OCI-LY7 (cell line): ENCODE measurements around the gene PLA2G2F. TPM values are rescaled to one million over a fixed set of nuclear protein-coding genes. Genes with fewer than 3 reads are reported as not detected.

Experiments
- BruUV-seq: library from RNA; stranded (reverse); fragments of 400-500 nt; replicated peaks from 2 replicates; lab custom pipeline; 2021; lab: Mats Ljungman, UMichigan
- CTCF ChIA-PET: fragments of 300-600 bp; sonication (Branson Sonifier 250); formaldehyde crosslinking; loops from one replicate; lab custom pipeline; 2022; ENCODE audit warnings: antibody characterized with exemption; ENCODE audit not compliant: unreplicated experiment; lab: Charles Lee
- POLR2A ChIA-PET: fragments of 300-600 bp; sonication (Branson Sonifier 250); formaldehyde crosslinking; loops from one replicate; lab custom pipeline; 2022; ENCODE audit warnings: antibody characterized with exemption; lab: Charles Lee
- DNase-seq: peaks from one replicate; pipeline ENCODE4 v3.0.0-alpha.2; 2015; ENCODE audit warnings: low spot score
- H2AFZ ChIP-seq: fragments of 200-600 bp; sonication (generic), shearing (Covaris generic); 2 replicates; pipeline ENCODE4 v1.6.1; 2014; ENCODE audit warnings: mild to moderate bottlenecking, antibody characterized with exemption, low read length, moderate library complexity
- H3K27ac ChIP-seq: fragments of 200-600 bp; sonication (generic); 2 replicates; pipeline ENCODE4 v1.5.1; 2014; ENCODE audit warnings: mixed run types, low read depth, mild to moderate bottlenecking, moderate library complexity, low read length, inconsistent platforms; ENCODE audit not compliant: poor library complexity, severe bottlenecking
- H3K36me3 ChIP-seq: fragments of 200-600 bp; sonication (generic); 2 replicates; pipeline ENCODE4 v1.6.1; 2014; ENCODE audit warnings: mild to moderate bottlenecking, antibody characterized with exemption, low read length, moderate library complexity, mixed read lengths; ENCODE audit not compliant: insufficient read depth
- H3K4me1 ChIP-seq: fragments of 200-600 bp; sonication (generic); 2 replicates; pipeline ENCODE4 v1.5.1; 2014; ENCODE audit warnings: mild to moderate bottlenecking, low read length; ENCODE audit not compliant: insufficient read depth, poor library complexity, severe bottlenecking
- H3K4me2 ChIP-seq: fragments of 200-600 bp; sonication (generic); 2 replicates; pipeline ENCODE4 v1.6.1; 2014; ENCODE audit warnings: mild to moderate bottlenecking, low read length
- H3K4me3 ChIP-seq: fragments of 200-600 bp; sonication (generic); 2 replicates; pipeline ENCODE4 v1.5.1; 2014; ENCODE audit warnings: mild to moderate bottlenecking, low read depth, low read length; ENCODE audit not compliant: poor library complexity, severe bottlenecking
- H3K79me2 ChIP-seq: fragments of 200-600 bp; sonication (generic); 2 replicates; pipeline ENCODE4 v1.6.1; 2016; ENCODE audit warnings: low read depth, mild to moderate bottlenecking, low read length, moderate library complexity, mixed read lengths; ENCODE audit not compliant: insufficient read depth
- H3K9me2 ChIP-seq: fragments of 200-600 bp; sonication (generic); 2 replicates; pipeline ENCODE4 v1.6.1; 2016; ENCODE audit warnings: mild to moderate bottlenecking, low read length, mixed read lengths; ENCODE audit not compliant: insufficient read depth
- H3K9me3 ChIP-seq: fragments of 200-600 bp; sonication (generic); 2 replicates; pipeline ENCODE4 v1.6.1; 2014; ENCODE audit warnings: mild to moderate bottlenecking, mixed run types, low read length, mixed read lengths
- H4K20me1 ChIP-seq: fragments of 200-600 bp; sonication (generic); 2 replicates; pipeline ENCODE4 v1.6.1; 2014; ENCODE audit warnings: mild to moderate bottlenecking, antibody characterized with exemption, low read length, moderate library complexity, mixed read lengths; ENCODE audit not compliant: insufficient read depth
- CTCF ChIP-seq: fragments of 200-600 bp; sonication (generic); conservative IDR thresholded peaks from 2 replicates; pipeline ENCODE4 v1.5.1; 2014; ENCODE audit warnings: mild to moderate bottlenecking, antibody characterized with exemption, low read length, moderate library complexity, mixed read lengths
- EZH2phosphoT487 ChIP-seq: fragments of 200-600 bp; sonication (generic); IDR thresholded peaks from 2 replicates; pipeline ENCODE4 v1.6.1; 2018; ENCODE audit warnings: low read depth, borderline replicate concordance, mild to moderate bottlenecking, mixed run types, antibody characterized with exemption, low read length, moderate library complexity, mixed read lengths
- intact Hi-C: fragments of 100-400 bp; cut with micrococcal nuclease; formaldehyde crosslinking; loops from one replicate; pipeline ENCODE4 v1.10.0; 2022; ENCODE audit not compliant: unreplicated experiment
- total RNA-seq, 2 experiments: library from RNA; depleted of rRNA in 1 of 2; stranded (reverse); fragments of >200 nt in 1 of 2; shearing (Covaris generic) in 1 of 2; gene quantifications; 2 replicates each; pipeline ENCODE4 v1.2.3, GENCODE V29; 2014 to 2022

PLA2G2F gene
- total RNA-seq, 2 experiments from 2014 or later, result not detected

- no peaks in the 10 kb centered on the region for H4K20me1 ChIP-seq
- POLR2A ChIA-PET, result interaction anchor here (0.8 to 1.6 kb wide), 4 partner anchors 8 to 26 kb away, joined by 3 read pairs; no protein-coding TSS in a partner anchor
- TF ChIP-seq CTCF (no peak), EZH2phosphoT487 (no peak)
- H3K4me3 ChIP-seq, result no peak overlapping the region
- H3K4me1 ChIP-seq, result peaks cover 45% of the 10 kb centered on the region
- no peaks in the 10 kb centered on the region for H3K9me2 ChIP-seq
- H3K36me3 ChIP-seq, result no peaks in the 10 kb centered on the region; the same call in 1 of the 2 replicates
- no peak overlapping the region for H3K27ac ChIP-seq
- H2AFZ ChIP-seq, result no peak overlapping the region
- CTCF ChIA-PET, result no interaction called here
- H3K4me2 ChIP-seq, result no peak overlapping the region
- DNase-seq, result no peak
- BruUV-seq, result no TSS peak
- intact Hi-C loops, result no loop called here
- no peaks in the 10 kb centered on the region for H3K79me2 ChIP-seq
- peaks cover 8% of the 10 kb centered on the region; the same call in 1 of the 2 replicates for H3K9me3 ChIP-seq
Observed at GRCh38 chr1:20180129-20180843, 41.2 kb downstream of the PLA2G2F start.

GRCh38 chr1:20180844-20181207 lies 41.7 kb downstream of the PLA2G2F start:
- no peaks in the 10 kb centered on the region; the same call in 1 of the 2 replicates for H3K36me3 ChIP-seq
- no TSS peak for BruUV-seq
- no peaks in the 10 kb centered on the region for H3K79me2 ChIP-seq
- intact Hi-C loops, result no loop called here
- H3K9me3 ChIP-seq, result peaks cover 8% of the 10 kb centered on the region; the same call in 1 of the 2 replicates
- no peak for DNase-seq
- no peak overlapping the region for H3K4me3 ChIP-seq
- H3K4me1 ChIP-seq, result peaks cover 45% of the 10 kb centered on the region
- TF ChIP-seq CTCF, result no peak
- TF ChIP-seq EZH2phosphoT487, result no peak
- ChIA-PET CTCF (no interaction called here), POLR2A (interaction anchor here (1.4 to 1.6 kb wide), 2 partner anchors 16 to 25 kb away, joined by 3 read pairs; no protein-coding TSS in a partner anchor)
- no peaks in the 10 kb centered on the region for H3K9me2 ChIP-seq
- no peak overlapping the region for H3K27ac ChIP-seq
- no peaks in the 10 kb centered on the region for H4K20me1 ChIP-seq
- H2AFZ ChIP-seq, result no peak overlapping the region
- H3K4me2 ChIP-seq, result no peak overlapping the region

DNA sequence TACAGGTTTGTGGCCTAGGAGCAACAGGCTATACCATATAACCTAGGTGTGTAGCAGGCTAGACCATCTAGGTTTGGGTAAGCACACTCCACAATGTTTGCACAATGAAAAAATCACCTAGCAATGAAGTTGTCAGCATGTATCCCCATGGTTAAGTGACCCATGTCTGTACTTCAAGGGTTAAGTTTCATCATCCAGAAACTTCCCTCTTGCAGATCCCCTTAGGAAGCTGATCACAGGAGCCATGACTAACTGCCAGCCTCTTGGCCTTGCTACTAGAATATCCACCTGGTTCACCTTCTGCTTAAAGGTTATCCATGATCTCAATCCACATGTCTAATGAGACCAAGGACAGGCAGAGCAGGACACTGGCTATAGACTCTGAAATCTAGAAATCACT lies 43.3 kb downstream of the PLA2G2F start:
- H3K4me2 ChIP-seq, result no peak overlapping the region
- DNase-seq, result no peak
- no peak for TF ChIP-seq CTCF
- no peaks in the 10 kb centered on the region for H4K20me1 ChIP-seq
- peaks cover 51% of the 10 kb centered on the region for H3K4me1 ChIP-seq
- no peaks in the 10 kb centered on the region for H3K9me2 ChIP-seq
- H3K4me3 ChIP-seq, result no peak overlapping the region
- no TSS peak for BruUV-seq
- H3K9me3 ChIP-seq, result peaks cover 8% of the 10 kb centered on the region; the same call in 1 of the 2 replicates
- H3K79me2 ChIP-seq, result no peaks in the 10 kb centered on the region
- POLR2A ChIA-PET, result no interaction called here
- CTCF ChIA-PET, result no interaction called here
- H3K36me3 ChIP-seq, result no peaks in the 10 kb centered on the region; the same call in 1 of the 2 replicates
- H2AFZ ChIP-seq, result no peak overlapping the region
- H3K27ac ChIP-seq, result no peak overlapping the region
- intact Hi-C loops, result no loop called here
